ENCODE measurements around the gene FRMD8. TPM values are rescaled to one million over a fixed set of nuclear protein-coding genes. Genes with fewer than 3 reads are reported as not detected.
A peak's percentile ranks its signal among the peaks of the same experiment; 100 is the strongest.

FRMD8 gene
- total and polyA plus RNA-seq, 2 donors (not counting 1 experiment from before 2014, with no cell fraction given): 14.9 to 15.3 TPM

DNA sequence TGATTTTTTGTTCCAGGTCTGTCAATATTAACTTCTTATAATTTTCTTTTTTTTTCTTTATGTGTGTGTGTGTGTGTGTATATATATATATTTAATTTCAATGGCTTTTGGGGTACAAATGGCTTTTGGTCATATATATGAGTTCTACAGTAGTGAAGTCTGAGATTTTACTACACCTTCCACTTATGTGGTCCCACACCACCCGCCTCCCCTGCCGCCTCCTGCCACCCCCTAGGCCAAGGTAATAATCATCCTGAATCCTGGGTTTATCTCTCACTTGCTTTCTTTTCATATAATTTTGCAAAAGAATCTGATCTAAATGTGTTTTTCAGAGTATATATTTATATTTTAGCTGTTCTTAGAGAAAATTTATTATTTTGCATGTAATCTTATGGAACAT lies 47.2 kb downstream of the FRMD8 start:
- Histone ChIP-seq H3K27ac (ENCODE audit: insufficient read depth, low read length) (no peak overlapping the region), H3K4me3 (replicated peaks in 1 of 4; ENCODE audit: control extremely low read depth in 1 of 4, insufficient read depth in 1 of 4, low read depth in 3 of 4, low read length in 4 of 4) (peak overlapping the region in 1 of 4 experiments; percentile 90), H2AFZ (ENCODE audit: low read length) (no peak overlapping the region), H4K20me1 (ENCODE audit: control insufficient read depth, extremely low read depth, insufficient read depth, low read length) (peaks cover 25% of the 10 kb centered on the region), H3K9ac (ENCODE audit: insufficient read depth, low read length) (no peak overlapping the region), H3K79me2 (ENCODE audit: control insufficient read depth, insufficient read depth, low read length) (peaks cover 97% of the 10 kb centered on the region), H3K27me3 (ENCODE audit: control insufficient read depth, insufficient read depth, low read length) (no peaks in the 10 kb centered on the region), H3K4me1 (ENCODE audit: control insufficient read depth, extremely low read depth, insufficient read depth, low read length) (peaks cover 5% of the 10 kb centered on the region), H3K36me3 (ENCODE audit: control insufficient read depth, insufficient read depth, low read length) (peaks cover 25% of the 10 kb centered on the region), H3K4me2 (ENCODE audit: extremely low read depth, insufficient read depth, low read length) (no peak overlapping the region), H3K9me3 (ENCODE audit: control insufficient read depth, insufficient read depth, low read depth, low read length) (no peaks in the 10 kb centered on the region)
- DNase-seq (ENCODE audit: low read depth in 2 of 2): no peak
- TF ChIP-seq, protein P1, sequence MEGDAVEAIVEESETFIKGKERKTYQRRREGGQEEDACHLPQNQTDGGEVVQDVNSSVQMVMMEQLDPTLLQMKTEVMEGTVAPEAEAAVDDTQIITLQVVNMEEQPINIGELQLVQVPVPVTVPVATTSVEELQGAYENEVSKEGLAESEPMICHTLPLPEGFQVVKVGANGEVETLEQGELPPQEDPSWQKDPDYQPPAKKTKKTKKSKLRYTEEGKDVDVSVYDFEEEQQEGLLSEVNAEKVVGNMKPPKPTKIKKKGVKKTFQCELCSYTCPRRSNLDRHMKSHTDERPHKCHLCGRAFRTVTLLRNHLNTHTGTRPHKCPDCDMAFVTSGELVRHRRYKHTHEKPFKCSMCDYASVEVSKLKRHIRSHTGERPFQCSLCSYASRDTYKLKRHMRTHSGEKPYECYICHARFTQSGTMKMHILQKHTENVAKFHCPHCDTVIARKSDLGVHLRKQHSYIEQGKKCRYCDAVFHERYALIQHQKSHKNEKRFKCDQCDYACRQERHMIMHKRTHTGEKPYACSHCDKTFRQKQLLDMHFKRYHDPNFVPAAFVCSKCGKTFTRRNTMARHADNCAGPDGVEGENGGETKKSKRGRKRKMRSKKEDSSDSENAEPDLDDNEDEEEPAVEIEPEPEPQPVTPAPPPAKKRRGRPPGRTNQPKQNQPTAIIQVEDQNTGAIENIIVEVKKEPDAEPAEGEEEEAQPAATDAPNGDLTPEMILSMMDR (conservative IDR thresholded peaks at IDR 0.05 in 1 of 2, IDR thresholded peaks at IDR 0.05 in 1 of 2; ENCODE audit: low read depth in 1 of 2, low read length in 2 of 2): no peak
- no peak for TF ChIP-seq EZH2 (IDR thresholded peaks at IDR 0.05; ENCODE audit: low read length, missing control alignments)

DNA sequence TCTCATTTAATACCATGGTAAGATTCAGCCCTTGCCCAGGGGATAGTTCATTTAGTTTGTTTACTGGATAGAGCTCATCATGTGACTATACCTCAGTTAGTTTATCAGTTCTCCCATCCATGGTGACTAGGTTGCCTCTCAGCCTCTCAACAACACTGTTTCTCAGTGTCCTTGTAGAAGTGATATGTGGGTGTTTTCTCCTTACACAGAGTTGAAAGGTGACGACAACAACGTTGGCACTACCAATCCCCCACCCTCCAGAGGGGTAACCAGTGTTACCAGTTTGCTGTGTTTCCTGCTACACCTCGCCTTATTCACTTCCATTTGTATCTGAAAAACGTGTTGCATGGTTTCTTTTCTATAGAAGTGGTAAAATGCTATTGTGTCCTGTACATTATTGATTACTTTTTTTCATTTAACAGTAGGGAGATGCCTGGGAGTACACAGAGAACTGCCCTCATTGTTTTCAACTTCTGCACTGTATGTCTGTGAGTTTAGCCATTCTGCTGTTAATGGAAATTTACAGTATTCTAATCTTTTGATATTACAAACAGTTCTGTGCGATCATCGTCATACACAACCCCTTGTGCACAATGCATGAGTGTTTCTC lies 47.7 kb downstream of the FRMD8 start:
- H3K79me2 ChIP-seq (ENCODE audit: control insufficient read depth, insufficient read depth, low read length): peaks cover 97% of the 10 kb centered on the region
- H4K20me1 ChIP-seq (ENCODE audit: control insufficient read depth, extremely low read depth, insufficient read depth, low read length): peaks cover 22% of the 10 kb centered on the region
- H3K4me3 ChIP-seq (replicated peaks in 1 of 4; ENCODE audit: control extremely low read depth in 1 of 4, insufficient read depth in 1 of 4, low read depth in 3 of 4, low read length in 4 of 4): peak overlapping the region in 3 of 4 experiments; percentile 2 to 44 (median 4)
- no peaks in the 10 kb centered on the region for H3K27me3 ChIP-seq (ENCODE audit: control insufficient read depth, insufficient read depth, low read length)
- peaks cover 28% of the 10 kb centered on the region for H3K36me3 ChIP-seq (ENCODE audit: control insufficient read depth, insufficient read depth, low read length)
- no peak overlapping the region for H3K9ac ChIP-seq (ENCODE audit: insufficient read depth, low read length)
- H2AFZ ChIP-seq (ENCODE audit: low read length): no peak overlapping the region
- peak; percentile 33 to 46 for DNase-seq (ENCODE audit: low read depth in 2 of 2)
- no peaks in the 10 kb centered on the region for H3K9me3 ChIP-seq (ENCODE audit: control insufficient read depth, insufficient read depth, low read depth, low read length)
- H3K4me1 ChIP-seq (ENCODE audit: control insufficient read depth, extremely low read depth, insufficient read depth, low read length): peaks cover 5% of the 10 kb centered on the region
- TF ChIP-seq, protein P1 (conservative IDR thresholded peaks at IDR 0.05 in 1 of 2, IDR thresholded peaks at IDR 0.05 in 1 of 2; ENCODE audit: low read depth in 1 of 2, low read length in 2 of 2): no peak
- TF ChIP-seq EZH2 (IDR thresholded peaks at IDR 0.05; ENCODE audit: low read length, missing control alignments): no peak
- peak overlapping the region; percentile 35 for H3K27ac ChIP-seq (ENCODE audit: insufficient read depth, low read length)
- peak overlapping the region; percentile 60 for H3K4me2 ChIP-seq (ENCODE audit: extremely low read depth, insufficient read depth, low read length)

DNA sequence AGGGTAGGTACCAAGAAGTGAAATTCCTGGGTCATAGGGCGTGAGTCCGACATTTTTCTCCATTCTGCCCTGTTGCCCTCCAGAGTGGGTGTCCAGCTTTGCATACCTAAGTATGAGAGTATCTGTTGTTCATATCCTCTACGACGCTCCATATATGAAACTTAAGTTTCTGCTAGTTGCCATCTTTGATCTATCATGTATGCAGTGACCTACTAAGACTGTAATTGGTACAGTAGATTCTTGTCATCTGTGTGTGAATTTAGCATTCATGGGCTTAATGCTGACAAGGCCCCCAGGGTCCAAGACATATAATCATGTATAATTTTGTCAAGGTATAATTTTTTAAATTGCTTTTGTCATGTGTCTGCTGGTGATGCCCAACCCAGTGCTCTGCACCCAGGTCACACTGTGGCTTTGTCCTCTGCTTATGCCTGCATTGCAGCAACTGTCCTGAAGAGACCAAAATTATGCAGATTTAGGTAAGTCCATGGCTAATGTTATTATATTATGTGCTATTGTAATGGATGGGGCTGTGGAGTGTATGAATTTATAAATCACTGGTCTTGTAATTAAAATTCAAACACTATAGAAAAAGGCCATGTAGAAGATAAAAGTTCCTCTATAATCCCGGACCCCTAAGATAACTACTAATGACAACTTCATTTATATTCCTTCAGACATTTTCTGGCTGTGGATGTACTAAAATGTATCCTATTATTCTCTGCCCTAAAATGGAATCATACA lies 48.4 kb downstream of the FRMD8 start:
- Histone ChIP-seq H3K9me3 (ENCODE audit: control insufficient read depth, insufficient read depth, low read depth, low read length) (no peaks in the 10 kb centered on the region), H3K9ac (ENCODE audit: insufficient read depth, low read length) (no peak overlapping the region), H3K27ac (ENCODE audit: insufficient read depth, low read length) (peak overlapping the region; percentile 35), H3K4me1 (ENCODE audit: control insufficient read depth, extremely low read depth, insufficient read depth, low read length) (peaks cover 5% of the 10 kb centered on the region), H4K20me1 (ENCODE audit: control insufficient read depth, extremely low read depth, insufficient read depth, low read length) (peaks cover 19% of the 10 kb centered on the region), H3K4me2 (ENCODE audit: extremely low read depth, insufficient read depth, low read length) (peak overlapping the region; percentile 60), H2AFZ (ENCODE audit: low read length) (no peak overlapping the region), H3K79me2 (ENCODE audit: control insufficient read depth, insufficient read depth, low read length) (peaks cover 97% of the 10 kb centered on the region), H3K36me3 (ENCODE audit: control insufficient read depth, insufficient read depth, low read length) (peaks cover 30% of the 10 kb centered on the region), H3K27me3 (ENCODE audit: control insufficient read depth, insufficient read depth, low read length) (no peaks in the 10 kb centered on the region), H3K4me3 (replicated peaks in 1 of 4; ENCODE audit: control extremely low read depth in 1 of 4, insufficient read depth in 1 of 4, low read depth in 3 of 4, low read length in 4 of 4) (peak overlapping the region in 3 of 4 experiments; percentile 2 to 44 (median 4))
- DNase-seq (ENCODE audit: low read depth in 2 of 2): peak in 1 of 2 donors; percentile 45
- TF ChIP-seq, protein P1 (conservative IDR thresholded peaks at IDR 0.05 in 1 of 2, IDR thresholded peaks at IDR 0.05 in 1 of 2; ENCODE audit: low read depth in 1 of 2, low read length in 2 of 2): no peak
- TF ChIP-seq EZH2 (IDR thresholded peaks at IDR 0.05; ENCODE audit: low read length, missing control alignments): no peak

All from fibroblast of lung (primary cell).